Lower leg skin (tissue), 4 donors: ENCODE measurements around the gene RNF181. TPM values are rescaled to one million over a fixed set of nuclear protein-coding genes. Genes with fewer than 3 reads are reported as not detected.

Experiments
- DNase-seq, 2 donors: peaks; one replicate each; pipeline ENCODE4 v3.0.0-alpha.2; 2019; ENCODE audit warnings: low spot score in 2 of 2
- H3K4me3 ChIP-seq: fragments of 200-600 bp; sonication (generic); 2 replicates; pipeline ENCODE4 v1.5.1; 2017; ENCODE audit warnings: mild to moderate bottlenecking, low read depth; ENCODE audit not compliant: poor library complexity, severe bottlenecking
- POLR2A ChIP-seq, 2 donors: fragments of 450-650 bp; IDR thresholded peaks; one replicate each; pipeline ENCODE4 v1.6.1; 2016 to 2017; ENCODE audit warnings: antibody characterized with exemption in 2 of 2, mild to moderate bottlenecking in 1 of 2, moderate library complexity in 1 of 2
- WGBS, 2 donors: methylation state at CpG; one replicate each; pipeline ENCODE4 v1.1.5; 2018; 5-methylcytosine and 5-hydroxymethylcytosine counted together
- intact Hi-C: fragments of 100-400 bp; cut with DNase I; formaldehyde crosslinking; loops from one replicate; pipeline ENCODE4 v1.15.0; 2023; ENCODE audit warnings: low total_unique reads
- total RNA-seq, 4 donors: library from RNA; depleted of rRNA; stranded (reverse); fragments of >200 nt; gene quantifications; one replicate each; pipeline ENCODE4 v1.1.0, GENCODE V29; 2016
- TF ChIP-seq, protein P1 (sequence below), 3 donors: fragments of 450-650 bp; IDR thresholded peaks; one replicate each; pipeline ENCODE4 v1.5.1; 2016; ENCODE audit warnings: antibody characterized with exemption in 3 of 3, mild to moderate bottlenecking in 3 of 3, moderate library complexity in 2 of 3

RNF181 gene
- total RNA-seq, 4 donors from 2014 or later, result 63.1 to 114 (median 107) TPM

DNA sequence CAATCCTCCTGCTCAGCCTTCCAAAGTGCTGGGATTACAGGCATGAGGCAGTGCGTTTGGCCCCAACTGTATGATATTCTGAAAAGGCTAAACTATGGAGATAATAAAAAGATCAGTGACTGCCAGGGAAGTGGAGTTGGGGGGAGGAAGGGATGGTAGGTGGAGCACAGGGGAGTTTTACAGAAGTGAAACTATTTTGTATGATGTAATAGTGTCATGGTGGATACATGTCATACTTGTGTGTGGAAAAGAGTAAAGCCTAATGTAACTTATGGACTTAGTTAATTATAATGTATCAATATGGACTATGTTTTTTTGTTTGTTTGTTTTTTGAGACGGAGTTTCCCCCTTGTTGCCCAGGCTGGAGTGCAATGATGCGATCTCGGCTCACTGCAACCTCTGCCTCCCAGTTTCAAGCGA, 31.4 kb upstream of the RNF181 start:
- TF ChIP-seq POLR2A (IDR thresholded peaks at IDR 0.05), result no peak
- TF ChIP-seq, protein P1, sequence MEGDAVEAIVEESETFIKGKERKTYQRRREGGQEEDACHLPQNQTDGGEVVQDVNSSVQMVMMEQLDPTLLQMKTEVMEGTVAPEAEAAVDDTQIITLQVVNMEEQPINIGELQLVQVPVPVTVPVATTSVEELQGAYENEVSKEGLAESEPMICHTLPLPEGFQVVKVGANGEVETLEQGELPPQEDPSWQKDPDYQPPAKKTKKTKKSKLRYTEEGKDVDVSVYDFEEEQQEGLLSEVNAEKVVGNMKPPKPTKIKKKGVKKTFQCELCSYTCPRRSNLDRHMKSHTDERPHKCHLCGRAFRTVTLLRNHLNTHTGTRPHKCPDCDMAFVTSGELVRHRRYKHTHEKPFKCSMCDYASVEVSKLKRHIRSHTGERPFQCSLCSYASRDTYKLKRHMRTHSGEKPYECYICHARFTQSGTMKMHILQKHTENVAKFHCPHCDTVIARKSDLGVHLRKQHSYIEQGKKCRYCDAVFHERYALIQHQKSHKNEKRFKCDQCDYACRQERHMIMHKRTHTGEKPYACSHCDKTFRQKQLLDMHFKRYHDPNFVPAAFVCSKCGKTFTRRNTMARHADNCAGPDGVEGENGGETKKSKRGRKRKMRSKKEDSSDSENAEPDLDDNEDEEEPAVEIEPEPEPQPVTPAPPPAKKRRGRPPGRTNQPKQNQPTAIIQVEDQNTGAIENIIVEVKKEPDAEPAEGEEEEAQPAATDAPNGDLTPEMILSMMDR (IDR thresholded peaks at IDR 0.05), result no peak
- intact Hi-C loops, result no loop called here
- no peak for DNase-seq
- H3K4me3 ChIP-seq, result no peak overlapping the region
- WGBS, 2 donors, result 90 to 91% methylated on average over 5 of the region's 5 CpGs

GRCh38 chr2:85566265-85566664, 29.3 kb upstream of the RNF181 start:
- intact Hi-C loops, result no loop called here
- no peak overlapping the region for H3K4me3 ChIP-seq

GRCh38 chr2:85575739-85576138, 19.8 kb upstream of the RNF181 start:
- TF ChIP-seq POLR2A (IDR thresholded peaks at IDR 0.05), result no peak
- TF ChIP-seq, protein P1 (IDR thresholded peaks at IDR 0.05), result no peak
- intact Hi-C loops, result no loop called here
- H3K4me3 ChIP-seq, result no peak overlapping the region
- WGBS, 2 donors, result 93 to 94% methylated on average over 8 of the region's 8 CpGs
- no peak for DNase-seq

More at GRCh38 chr2:85566265-85566664, 29.3 kb upstream of the RNF181 start:
- DNase-seq, result no peak
- no peak for TF ChIP-seq POLR2A (IDR thresholded peaks at IDR 0.05)
- TF ChIP-seq, protein P1 (IDR thresholded peaks at IDR 0.05), result no peak
- WGBS, 2 donors, result 84 to 86% methylated on average over 4 of the region's 4 CpGs

- 44 to 49% methylated on average over 3 of the region's 3 CpGs for WGBS, 2 donors
- H3K4me3 ChIP-seq, result no peak overlapping the region
- TF ChIP-seq, protein P1 (IDR thresholded peaks at IDR 0.05), result no peak
- no peak for TF ChIP-seq POLR2A (IDR thresholded peaks at IDR 0.05)
- DNase-seq, result no peak
- intact Hi-C loops, result no loop called here
Measured at GRCh38 chr2:85577063-85577385, 18.5 kb upstream of the RNF181 start.

GRCh38 chr2:85577386-85578242, 17.9 kb upstream of the RNF181 start, which contains the start of gene VAMP8:
TSS of gene VAMP8 (plus strand) at chr2:85577586. CDS start at chr2:85577647, 61 bp downstream.
- peak; percentile 77 to 93 for DNase-seq
- WGBS, 2 donors, result 24 to 25% methylated on average over 19 of the region's 19 CpGs
- TF ChIP-seq POLR2A (IDR thresholded peaks at IDR 0.05), result no peak
- TF ChIP-seq, protein P1 (IDR thresholded peaks at IDR 0.05), result no peak
- intact Hi-C loops, result no loop called here
- H3K4me3 ChIP-seq, result peak within 1 kb of the TSS; percentile 24
